Peyer's patch (tissue), 4 donors: ENCODE data around the gene TAS2R38.

Source experiments
- POLR2A ChIP-seq, 2 donors: fragments of 450-650 bp; IDR thresholded peaks; one replicate each; pipeline ENCODE4 v1.5.1; 2017; ENCODE audit warnings: antibody characterized with exemption in 2 of 2, mild to moderate bottlenecking in 2 of 2, moderate library complexity in 2 of 2
- TF ChIP-seq, protein P1 (sequence below), 6 experiments: fragments of 450-650 bp in 4 of 6; fragments of 200-600 bp in 2 of 6; sonication (generic) in 1 of 6; IDR thresholded peaks; one replicate each; pipeline ENCODE4 v1.5.1; 2017 to 2019; ENCODE audit warnings: antibody characterized with exemption in 6 of 6, mild to moderate bottlenecking in 3 of 6, moderate library complexity in 1 of 6

- TF ChIP-seq, protein P1, sequence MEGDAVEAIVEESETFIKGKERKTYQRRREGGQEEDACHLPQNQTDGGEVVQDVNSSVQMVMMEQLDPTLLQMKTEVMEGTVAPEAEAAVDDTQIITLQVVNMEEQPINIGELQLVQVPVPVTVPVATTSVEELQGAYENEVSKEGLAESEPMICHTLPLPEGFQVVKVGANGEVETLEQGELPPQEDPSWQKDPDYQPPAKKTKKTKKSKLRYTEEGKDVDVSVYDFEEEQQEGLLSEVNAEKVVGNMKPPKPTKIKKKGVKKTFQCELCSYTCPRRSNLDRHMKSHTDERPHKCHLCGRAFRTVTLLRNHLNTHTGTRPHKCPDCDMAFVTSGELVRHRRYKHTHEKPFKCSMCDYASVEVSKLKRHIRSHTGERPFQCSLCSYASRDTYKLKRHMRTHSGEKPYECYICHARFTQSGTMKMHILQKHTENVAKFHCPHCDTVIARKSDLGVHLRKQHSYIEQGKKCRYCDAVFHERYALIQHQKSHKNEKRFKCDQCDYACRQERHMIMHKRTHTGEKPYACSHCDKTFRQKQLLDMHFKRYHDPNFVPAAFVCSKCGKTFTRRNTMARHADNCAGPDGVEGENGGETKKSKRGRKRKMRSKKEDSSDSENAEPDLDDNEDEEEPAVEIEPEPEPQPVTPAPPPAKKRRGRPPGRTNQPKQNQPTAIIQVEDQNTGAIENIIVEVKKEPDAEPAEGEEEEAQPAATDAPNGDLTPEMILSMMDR (IDR thresholded peaks at IDR 0.05): no peak
- no peak for TF ChIP-seq POLR2A (IDR thresholded peaks at IDR 0.05)
These were observed 17.5 kb downstream of the TAS2R38 start for GRCh38 chr7:141956084-141956483.
